ENCODE data around the gene USP13.
A peak's percentile ranks its signal among the peaks of the same experiment; 100 is the strongest.
"Not testable (repeated sequence)": the region's sequence is repeated elsewhere in the genome, so short reads cannot be mapped to it uniquely, and the experiment has no call there.

The USP13 gene

DNA sequence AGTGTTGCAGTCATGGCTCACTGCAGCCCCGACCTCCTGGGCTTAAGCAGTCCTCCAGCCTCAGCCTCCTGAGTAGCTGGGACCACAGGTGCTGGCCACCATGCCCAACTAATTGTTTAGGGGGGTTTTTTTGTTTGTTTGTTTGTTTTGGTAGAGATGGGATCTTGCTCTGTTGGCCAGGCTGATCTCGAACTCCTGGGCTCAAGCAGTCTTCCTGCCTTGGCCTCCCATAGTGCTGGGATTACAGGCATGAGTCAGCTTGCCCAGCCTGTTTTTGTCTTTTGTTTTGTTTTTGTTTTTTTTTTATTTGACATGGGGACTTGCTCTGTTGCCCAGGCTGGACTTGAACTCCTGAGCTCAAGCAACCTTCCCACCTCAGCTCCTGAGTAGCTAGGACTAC is 30.8 kb upstream of the USP13 start:
- Histone ChIP-seq H3K4me3 (ENCODE audit: low read length in 2 of 2) (no peak overlapping the region), H3K27ac (ENCODE audit: low read length) (no peak overlapping the region), H3K9me3 (ENCODE audit: control insufficient read depth in 2 of 2, low read length in 2 of 2) (no peaks in the 10 kb centered on the region), H3K9ac (ENCODE audit: low read length in 2 of 2) (no peak overlapping the region), H3K4me1 (ENCODE audit: control insufficient read depth, insufficient read depth, low read length) (no peaks in the 10 kb centered on the region), H3K27me3 (ENCODE audit: control insufficient read depth in 1 of 2, insufficient read depth in 2 of 2, low read length in 2 of 2) (no peaks in the 10 kb centered on the region), H3K36me3 (ENCODE audit: control insufficient read depth in 2 of 2, insufficient read depth in 2 of 2, low read length in 2 of 2) (peaks cover 37 to 38% of the 10 kb centered on the region in 2 donors)

DNA sequence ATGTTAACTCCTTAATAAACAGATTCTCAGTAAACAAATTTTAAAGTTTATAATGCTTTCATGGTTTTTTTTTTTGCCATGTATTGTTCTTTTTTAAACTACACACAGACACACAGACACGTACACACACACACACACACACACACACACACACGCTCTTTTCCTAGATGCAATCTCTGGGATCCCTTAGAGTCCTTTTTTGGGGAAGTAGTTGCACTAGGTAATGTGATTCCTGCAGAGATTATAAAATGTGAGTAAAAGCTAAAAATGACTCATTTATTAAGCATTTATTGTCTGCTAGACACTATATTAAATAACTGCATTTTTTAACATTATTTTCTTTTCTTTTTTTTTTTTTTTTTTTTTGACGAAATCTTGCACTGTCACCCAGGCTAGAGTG is 28.4 kb upstream of the USP13 start:
- Histone ChIP-seq H3K36me3 (ENCODE audit: control insufficient read depth in 2 of 2, insufficient read depth in 2 of 2, low read length in 2 of 2) (peaks cover 30 to 33% of the 10 kb centered on the region in 2 donors), H3K4me1 (ENCODE audit: control insufficient read depth, insufficient read depth, low read length) (no peaks in the 10 kb centered on the region), H3K4me3 (ENCODE audit: low read length in 2 of 2) (no peak overlapping the region), H3K27me3 (ENCODE audit: control insufficient read depth in 1 of 2, insufficient read depth in 2 of 2, low read length in 2 of 2) (no peaks in the 10 kb centered on the region), H3K9me3 (ENCODE audit: control insufficient read depth in 2 of 2, low read length in 2 of 2) (no peaks in the 10 kb centered on the region), H3K27ac (ENCODE audit: low read length) (no peak overlapping the region), H3K9ac (ENCODE audit: low read length in 2 of 2) (no peak overlapping the region)

DNA sequence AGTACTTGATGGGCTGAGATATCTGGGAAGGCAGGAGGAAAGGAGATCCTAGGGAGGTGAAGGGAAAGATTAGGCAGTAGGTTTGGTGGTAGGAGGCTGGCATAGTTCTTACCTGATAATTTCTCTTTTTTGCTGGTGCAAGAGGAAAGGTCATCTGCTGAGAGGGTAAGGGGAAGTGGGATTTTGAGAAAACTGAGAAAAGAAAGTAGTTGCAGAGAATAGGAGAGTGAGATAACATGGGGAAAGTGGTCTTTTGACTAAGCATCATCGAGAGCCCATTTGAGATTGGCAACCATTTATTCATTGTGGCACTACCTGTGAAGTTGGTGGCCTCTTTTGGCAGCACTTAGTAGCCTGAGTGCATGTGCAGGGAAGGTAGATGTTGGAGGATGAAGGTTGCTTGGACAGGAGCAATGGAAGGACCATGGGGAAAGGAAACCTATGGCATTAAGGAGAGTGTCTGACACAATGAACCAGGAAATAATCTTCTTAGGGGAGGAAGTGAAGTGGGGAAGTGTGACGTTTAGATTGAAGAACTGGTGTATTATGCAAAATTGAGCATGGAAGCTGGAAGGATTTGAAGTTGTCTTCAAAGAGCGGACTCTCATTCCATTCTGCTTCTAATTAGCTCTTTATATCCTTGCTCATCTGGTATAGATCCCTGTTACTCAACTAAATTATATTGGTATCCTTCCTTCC is 21.9 kb upstream of the USP13 start:
- Histone ChIP-seq H3K27ac (ENCODE audit: low read length) (no peak overlapping the region), H3K9ac (ENCODE audit: low read length in 2 of 2) (no peak overlapping the region), H3K36me3 (ENCODE audit: control insufficient read depth in 2 of 2, insufficient read depth in 2 of 2, low read length in 2 of 2) (peaks cover 1 to 4% of the 10 kb centered on the region in 2 donors), H3K27me3 (ENCODE audit: control insufficient read depth in 1 of 2, insufficient read depth in 2 of 2, low read length in 2 of 2) (no peaks in the 10 kb centered on the region), H3K4me1 (ENCODE audit: control insufficient read depth, insufficient read depth, low read length) (no peaks in the 10 kb centered on the region), H3K4me3 (ENCODE audit: low read length in 2 of 2) (no peak overlapping the region), H3K9me3 (ENCODE audit: control insufficient read depth in 2 of 2, low read length in 2 of 2) (no peaks in the 10 kb centered on the region)

GRCh38 chr3:179640469-179640868 is 12.4 kb upstream of the USP13 start:
- peaks cover 0 to 2% of the 10 kb centered on the region in 2 donors for H3K36me3 ChIP-seq (ENCODE audit: control insufficient read depth in 2 of 2, insufficient read depth in 2 of 2, low read length in 2 of 2)
- no peaks in the 10 kb centered on the region for H3K4me1 ChIP-seq (ENCODE audit: control insufficient read depth, insufficient read depth, low read length)
- no peaks in the 10 kb centered on the region for H3K9me3 ChIP-seq (ENCODE audit: control insufficient read depth in 2 of 2, low read length in 2 of 2)
- no peak overlapping the region for H3K27ac ChIP-seq (ENCODE audit: low read length)
- H3K4me3 ChIP-seq (ENCODE audit: low read length in 2 of 2) = no peak overlapping the region
- H3K9ac ChIP-seq (ENCODE audit: low read length in 2 of 2) = no peak overlapping the region
- H3K27me3 ChIP-seq (ENCODE audit: control insufficient read depth in 1 of 2, insufficient read depth in 2 of 2, low read length in 2 of 2) = no peaks in the 10 kb centered on the region

DNA sequence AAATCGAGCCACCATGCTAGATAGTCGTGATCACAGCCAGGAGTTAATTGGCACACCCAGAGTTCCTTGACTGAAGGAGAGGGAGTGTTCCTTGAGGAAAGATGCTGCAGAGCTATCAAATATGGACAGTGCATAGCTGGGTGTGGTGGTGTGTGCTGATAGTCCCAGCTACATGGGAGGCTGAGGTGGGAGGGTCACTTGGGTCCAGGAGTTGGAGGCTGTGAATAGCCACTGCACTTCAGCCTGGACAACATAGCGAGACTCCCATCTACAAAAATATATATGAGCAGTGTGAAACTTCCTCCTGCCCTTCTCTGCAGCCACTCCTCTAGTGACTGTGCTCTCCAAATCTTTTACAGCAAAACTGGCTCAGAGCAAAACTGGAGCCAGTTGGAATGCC is 10.0 kb upstream of the USP13 start:
- peaks cover 0 to 2% of the 10 kb centered on the region in 2 donors for H3K36me3 ChIP-seq (ENCODE audit: control insufficient read depth in 2 of 2, insufficient read depth in 2 of 2, low read length in 2 of 2)
- H3K9ac ChIP-seq (ENCODE audit: low read length in 2 of 2) = no peak overlapping the region
- H3K4me1 ChIP-seq (ENCODE audit: control insufficient read depth, insufficient read depth, low read length) = no peaks in the 10 kb centered on the region
- H3K27ac ChIP-seq (ENCODE audit: low read length) = no peak overlapping the region
- H3K27me3 ChIP-seq (ENCODE audit: control insufficient read depth in 1 of 2, insufficient read depth in 2 of 2, low read length in 2 of 2) = no peaks in the 10 kb centered on the region
- no peak overlapping the region for H3K4me3 ChIP-seq (ENCODE audit: low read length in 2 of 2)
- no peaks in the 10 kb centered on the region for H3K9me3 ChIP-seq (ENCODE audit: control insufficient read depth in 2 of 2, low read length in 2 of 2)

- H3K9ac ChIP-seq (ENCODE audit: low read length in 2 of 2); H3K4me1 ChIP-seq (ENCODE audit: control insufficient read depth, insufficient read depth, low read length); H3K27me3 ChIP-seq (ENCODE audit: control insufficient read depth in 1 of 2, insufficient read depth in 2 of 2, low read length in 2 of 2); H3K4me3 ChIP-seq (ENCODE audit: low read length in 2 of 2); H3K36me3 ChIP-seq (ENCODE audit: control insufficient read depth in 2 of 2, insufficient read depth in 2 of 2, low read length in 2 of 2); H3K27ac ChIP-seq (ENCODE audit: low read length); H3K9me3 ChIP-seq (ENCODE audit: control insufficient read depth in 2 of 2, low read length in 2 of 2): not testable (repeated sequence)
Measured at GRCh38 chr3:179643837-179644236, 9.0 kb upstream of the USP13 start.

- H3K4me1 ChIP-seq (ENCODE audit: control insufficient read depth, insufficient read depth, low read length) = no peaks in the 10 kb centered on the region
- no peak overlapping the region for H3K27ac ChIP-seq (ENCODE audit: low read length)
- H3K36me3 ChIP-seq (ENCODE audit: control insufficient read depth in 2 of 2, insufficient read depth in 2 of 2, low read length in 2 of 2) = peaks cover 0 to 2% of the 10 kb centered on the region in 2 donors
- no peak overlapping the region for H3K4me3 ChIP-seq (ENCODE audit: low read length in 2 of 2)
- no peaks in the 10 kb centered on the region for H3K9me3 ChIP-seq (ENCODE audit: control insufficient read depth in 2 of 2, low read length in 2 of 2)
- H3K9ac ChIP-seq (ENCODE audit: low read length in 2 of 2) = no peak overlapping the region
- H3K27me3 ChIP-seq (ENCODE audit: control insufficient read depth in 1 of 2, insufficient read depth in 2 of 2, low read length in 2 of 2) = no peaks in the 10 kb centered on the region
Measured at GRCh38 chr3:179646177-179646576, 6.7 kb upstream of the USP13 start.

GRCh38 chr3:179651687-179652446 is 973 bp upstream of the USP13 start:
- peak overlapping the region; percentile 51 to 86 for H3K4me3 ChIP-seq (ENCODE audit: low read length in 2 of 2)
- peaks cover 6% of the 10 kb centered on the region for H3K4me1 ChIP-seq (ENCODE audit: control insufficient read depth, insufficient read depth, low read length)
- H3K27me3 ChIP-seq (ENCODE audit: control insufficient read depth in 1 of 2, insufficient read depth in 2 of 2, low read length in 2 of 2) = no peaks in the 10 kb centered on the region
- H3K9me3 ChIP-seq (ENCODE audit: control insufficient read depth in 2 of 2, low read length in 2 of 2) = no peaks in the 10 kb centered on the region
- no peaks in the 10 kb centered on the region for H3K36me3 ChIP-seq (ENCODE audit: control insufficient read depth in 2 of 2, insufficient read depth in 2 of 2, low read length in 2 of 2)
- peak overlapping the region; percentile 84 for H3K27ac ChIP-seq (ENCODE audit: low read length)
- H3K9ac ChIP-seq (ENCODE audit: low read length in 2 of 2) = peak overlapping the region; percentile 37 to 64

DNA sequence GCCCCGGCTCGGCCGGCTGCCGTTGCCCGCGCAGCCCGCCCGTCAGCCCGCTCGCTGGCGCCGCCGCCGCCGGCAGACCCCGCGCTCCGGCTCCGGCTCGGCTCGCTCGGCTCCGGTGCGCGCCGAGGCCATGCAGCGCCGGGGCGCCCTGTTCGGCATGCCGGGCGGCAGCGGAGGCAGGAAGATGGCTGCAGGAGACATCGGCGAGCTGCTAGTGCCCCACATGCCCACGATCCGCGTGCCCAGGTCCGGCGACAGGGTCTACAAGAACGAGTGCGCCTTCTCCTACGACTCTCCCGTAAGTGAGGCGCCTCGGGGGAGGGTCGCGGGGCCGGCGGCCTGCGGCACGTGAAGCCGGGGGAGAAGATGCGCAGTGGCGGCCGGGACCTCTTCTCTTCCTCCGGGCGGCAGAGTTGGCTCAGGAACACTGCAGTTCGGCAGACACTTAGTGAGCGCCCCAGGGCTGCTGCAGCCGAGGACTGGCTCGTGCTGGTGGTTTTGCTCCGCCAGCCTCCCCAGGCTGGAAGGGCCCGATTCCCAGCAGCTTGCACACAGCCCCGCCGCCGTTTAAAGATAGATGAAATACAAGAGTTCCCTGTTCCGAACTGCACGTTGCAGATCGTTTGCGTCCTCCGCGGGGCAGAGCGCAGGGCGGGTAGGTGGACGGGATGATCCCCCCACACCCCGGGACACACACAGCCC is 407 bp downstream of the USP13 start:
- peaks cover 8% of the 10 kb centered on the region for H3K4me1 ChIP-seq (ENCODE audit: control insufficient read depth, insufficient read depth, low read length)
- peak overlapping the region; percentile 82 for H3K27ac ChIP-seq (ENCODE audit: low read length)
- no peaks in the 10 kb centered on the region for H3K27me3 ChIP-seq (ENCODE audit: control insufficient read depth in 1 of 2, insufficient read depth in 2 of 2, low read length in 2 of 2)
- H3K9ac ChIP-seq (ENCODE audit: low read length in 2 of 2) = peak overlapping the region; percentile 60 to 80
- H3K36me3 ChIP-seq (ENCODE audit: control insufficient read depth in 2 of 2, insufficient read depth in 2 of 2, low read length in 2 of 2) = no peaks in the 10 kb centered on the region
- peak overlapping the region; percentile 60 to 86 for H3K4me3 ChIP-seq (ENCODE audit: low read length in 2 of 2)
- no peaks in the 10 kb centered on the region for H3K9me3 ChIP-seq (ENCODE audit: control insufficient read depth in 2 of 2, low read length in 2 of 2)

- Histone ChIP-seq H3K27me3 (ENCODE audit: control insufficient read depth in 1 of 2, insufficient read depth in 2 of 2, low read length in 2 of 2) (no peaks in the 10 kb centered on the region), H3K9ac (ENCODE audit: low read length in 2 of 2) (no peak overlapping the region), H3K4me1 (ENCODE audit: control insufficient read depth, insufficient read depth, low read length) (peaks cover 13% of the 10 kb centered on the region), H3K27ac (ENCODE audit: low read length) (no peak overlapping the region), H3K4me3 (ENCODE audit: low read length in 2 of 2) (no peak overlapping the region), H3K9me3 (ENCODE audit: control insufficient read depth in 2 of 2, low read length in 2 of 2) (no peaks in the 10 kb centered on the region), H3K36me3 (ENCODE audit: control insufficient read depth in 2 of 2, insufficient read depth in 2 of 2, low read length in 2 of 2) (no peaks in the 10 kb centered on the region)
Measured at GRCh38 chr3:179655236-179655635, 2.4 kb downstream of the USP13 start.

Measured in stomach smooth muscle (tissue), 2 donors.